GDM1 (cell line): ENCODE results near the gene TSACC.

ENCODE experiments used
- DNase-seq: peaks from one replicate; lab custom pipeline; 2025; lab: John Stamatoyannopoulos, UW

The TSACC gene

DNA sequence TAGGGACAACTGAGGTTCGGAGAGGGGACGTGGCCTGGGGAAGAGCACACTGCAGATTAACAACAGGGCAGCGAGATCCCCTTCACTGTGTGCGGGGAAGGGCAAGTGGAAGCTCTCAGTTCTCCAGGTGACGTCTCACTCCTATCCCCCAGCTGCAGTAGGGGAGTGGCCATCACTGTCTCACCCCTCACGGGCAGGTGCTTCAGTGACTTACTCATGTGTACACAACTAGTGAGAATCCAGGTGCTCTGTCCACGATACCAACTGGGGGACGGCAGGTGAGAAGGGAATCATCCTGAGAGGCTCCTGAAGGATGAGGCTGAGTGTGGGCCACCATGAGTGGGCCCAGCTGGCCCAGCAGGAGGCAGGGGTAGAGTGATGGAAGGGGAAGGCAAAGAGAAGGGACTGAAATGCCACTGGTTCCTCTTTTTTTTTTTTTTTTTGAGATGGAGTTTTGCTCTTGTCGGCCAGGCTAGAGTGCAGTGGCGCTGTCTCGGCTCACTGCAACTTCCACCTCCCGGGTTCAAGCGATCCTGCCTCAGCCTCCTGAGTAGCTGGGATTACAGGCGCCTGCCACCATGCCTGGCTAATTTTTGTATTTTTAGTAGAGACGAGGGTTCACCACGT lies 56.6 kb downstream of the TSACC start:
- DNase-seq, result no peak
